ENCODE results near the gene DNAJB8.

DNAJB8 gene

GRCh38 chr3:128424508-128425069 is 42.1 kb downstream of the DNAJB8 start:
- H3K36me3 Mint-ChIP-seq (ENCODE audit: low read depth): no peaks in the 10 kb centered on the region
- H3K4me3 Mint-ChIP-seq: no peak overlapping the region
- no peaks in the 10 kb centered on the region for H3K9me3 Mint-ChIP-seq
- no peak for TF ChIP-seq CTCF (IDR thresholded peaks at IDR 0.05; ENCODE audit: unreplicated experiment in 3 of 3)
- H3K27ac Mint-ChIP-seq: peak overlapping the region in 1 of 3 experiments; percentile 38
- peaks cover 30% of the 10 kb centered on the region for H3K4me1 Mint-ChIP-seq
- H3K27me3 Mint-ChIP-seq (ENCODE audit: low read depth): peaks cover 41% of the 10 kb centered on the region

- peaks cover 7% of the 10 kb centered on the region for H3K9me3 Mint-ChIP-seq
- peaks cover 39% of the 10 kb centered on the region for H3K27me3 Mint-ChIP-seq (ENCODE audit: low read depth)
- H3K27ac Mint-ChIP-seq: peak overlapping the region in 1 of 3 experiments; percentile 14
- peaks cover 7% of the 10 kb centered on the region for H3K36me3 Mint-ChIP-seq (ENCODE audit: low read depth)
- H3K4me1 Mint-ChIP-seq: peaks cover 30% of the 10 kb centered on the region
- TF ChIP-seq CTCF (IDR thresholded peaks at IDR 0.05; ENCODE audit: unreplicated experiment in 3 of 3): no peak
- H3K4me3 Mint-ChIP-seq: no peak overlapping the region
Observed at GRCh38 chr3:128423525-128424147, 43.1 kb downstream of the DNAJB8 start.

- Mint-ChIP-seq H3K4me1 (peaks cover 25% of the 10 kb centered on the region), H3K4me3 (no peak overlapping the region), H3K9me3 (peaks cover 8% of the 10 kb centered on the region), H3K27ac (peak overlapping the region in 1 of 3 experiments; percentile 14), H3K27me3 (ENCODE audit: low read depth) (peaks cover 32% of the 10 kb centered on the region), H3K36me3 (ENCODE audit: low read depth) (peaks cover 7% of the 10 kb centered on the region)
- no peak for TF ChIP-seq CTCF (IDR thresholded peaks at IDR 0.05; ENCODE audit: unreplicated experiment in 3 of 3)
Observed at GRCh38 chr3:128422762-128423524, 43.7 kb downstream of the DNAJB8 start.

- peaks cover 22% of the 10 kb centered on the region for H3K27me3 Mint-ChIP-seq (ENCODE audit: low read depth)
- TF ChIP-seq CTCF (IDR thresholded peaks at IDR 0.05; ENCODE audit: unreplicated experiment in 3 of 3): no peak
- H3K27ac Mint-ChIP-seq: no peak overlapping the region
- peaks cover 8% of the 10 kb centered on the region for H3K9me3 Mint-ChIP-seq
- H3K36me3 Mint-ChIP-seq (ENCODE audit: low read depth): peaks cover 7% of the 10 kb centered on the region
- peaks cover 21% of the 10 kb centered on the region for H3K4me1 Mint-ChIP-seq
- H3K4me3 Mint-ChIP-seq: no peak overlapping the region
Observed at GRCh38 chr3:128421966-128422365, 44.7 kb downstream of the DNAJB8 start.

- no peak for TF ChIP-seq CTCF (IDR thresholded peaks at IDR 0.05; ENCODE audit: unreplicated experiment in 3 of 3)
- H3K4me3 Mint-ChIP-seq: no peak overlapping the region
- H3K9me3 Mint-ChIP-seq: peaks cover 8% of the 10 kb centered on the region
- peaks cover 21% of the 10 kb centered on the region for H3K4me1 Mint-ChIP-seq
- peaks cover 7% of the 10 kb centered on the region for H3K36me3 Mint-ChIP-seq (ENCODE audit: low read depth)
- no peak overlapping the region for H3K27ac Mint-ChIP-seq
- H3K27me3 Mint-ChIP-seq (ENCODE audit: low read depth): peaks cover 22% of the 10 kb centered on the region
Observed at GRCh38 chr3:128421439-128421836, 45.3 kb downstream of the DNAJB8 start.

Data from nephron (organoid).